ENCODE data around the gene ETF1.

The ETF1 gene

GRCh38 chr5:138508958-138509357 is 34.1 kb downstream of the ETF1 start:
- no peak for DNase-seq (ENCODE audit: extremely low read depth, low read depth)
- no peak for TF ChIP-seq CTCF (IDR thresholded peaks at IDR 0.05; ENCODE audit: low read depth, low read length)

GRCh38 chr5:138507485-138507884 is 35.6 kb downstream of the ETF1 start:
- peak; percentile 90 for DNase-seq (ENCODE audit: extremely low read depth, low read depth)

GRCh38 chr5:138506370-138507306 is 36.4 kb downstream of the ETF1 start:
- no peak for TF ChIP-seq CTCF (IDR thresholded peaks at IDR 0.05; ENCODE audit: low read depth, low read length)
- peak; percentile 37 for DNase-seq (ENCODE audit: extremely low read depth, low read depth)

GRCh38 chr5:138504799-138505198 is 38.2 kb downstream of the ETF1 start:
- no peak for DNase-seq (ENCODE audit: extremely low read depth, low read depth)
- TF ChIP-seq CTCF (IDR thresholded peaks at IDR 0.05; ENCODE audit: low read depth, low read length), result no peak

- peak; percentile 83 for TF ChIP-seq CTCF (IDR thresholded peaks at IDR 0.05; ENCODE audit: low read depth, low read length)
- no peak for DNase-seq (ENCODE audit: extremely low read depth, low read depth)
Measured at GRCh38 chr5:138503487-138504270, 39.4 kb downstream of the ETF1 start.

- DNase-seq (ENCODE audit: extremely low read depth, low read depth), result no peak
Measured at GRCh38 chr5:138502521-138502920, 40.5 kb downstream of the ETF1 start.

GRCh38 chr5:138502121-138502520 is 40.9 kb downstream of the ETF1 start:
- no peak for DNase-seq (ENCODE audit: extremely low read depth, low read depth)
- TF ChIP-seq CTCF (IDR thresholded peaks at IDR 0.05; ENCODE audit: low read depth, low read length), result no peak

More at GRCh38 chr5:138502521-138502920, 40.5 kb downstream of the ETF1 start:
- TF ChIP-seq CTCF (IDR thresholded peaks at IDR 0.05; ENCODE audit: low read depth, low read length), result no peak
